HepG2 (cell line): ENCODE data around the gene ZCCHC3. TPM values are rescaled to one million over a fixed set of nuclear protein-coding genes. Genes with fewer than 3 reads are reported as not detected.

Source experiments
- CEBPZ ChIP-seq: IDR thresholded peaks from 2 replicates; pipeline ENCODE4 v1.6.1; 2012; ENCODE audit warnings: low read length, improper control_type of control experiment
- E2F5 ChIP-seq: sonication (generic); formaldehyde crosslinking; conservative IDR thresholded peaks from 2 replicates; pipeline ENCODE4 v1.4.0; 2020; ENCODE audit warnings: missing genetic modification reagents
- HDAC2 ChIP-seq: sonication (generic); formaldehyde crosslinking; IDR thresholded peaks from 2 replicates; pipeline ENCODE4 v1.4.0; 2020; ENCODE audit warnings: missing genetic modification reagents
- HINFP ChIP-seq: sonication (generic); formaldehyde crosslinking; IDR thresholded peaks from 2 replicates; pipeline ENCODE4 v1.4.0; 2020; ENCODE audit warnings: low read depth, mild to moderate bottlenecking, missing genetic modification reagents
- KLF15 ChIP-seq: sonication (generic); formaldehyde crosslinking; IDR thresholded peaks from 2 replicates; pipeline ENCODE4 v1.8.1; 2023; ENCODE audit warnings: borderline replicate concordance, mild to moderate bottlenecking, inconsistent platforms, missing genetic modification reagents, mixed read lengths
- MIXL1 ChIP-seq: IDR thresholded peaks from 2 replicates; pipeline ENCODE4 v1.6.1; 2016
- MZF1 ChIP-seq: sonication (generic); formaldehyde crosslinking; IDR thresholded peaks from 2 replicates; pipeline ENCODE4 v1.8.1; 2023; ENCODE audit warnings: mild to moderate bottlenecking, missing genetic modification reagents, borderline replicate concordance
- NR2F1 ChIP-seq, 2 experiments: fragments of 450-650 bp in 1 of 2; formaldehyde crosslinking in 1 of 2; IDR thresholded peaks; 2 replicates each; pipeline versions ENCODE4 v1.5.0 to v1.6.1; 2016 to 2020; ENCODE audit warnings: mild to moderate bottlenecking in 1 of 2, missing compliant biosample characterization in 1 of 2, missing genetic modification reagents in 1 of 2, moderate library complexity in 1 of 2
- PAWR ChIP-seq: sonication (generic); formaldehyde crosslinking; IDR thresholded peaks from 2 replicates; pipeline ENCODE4 v1.4.0; 2020; ENCODE audit warnings: missing genetic modification reagents, mild to moderate bottlenecking, borderline replicate concordance
- REL ChIP-seq: sonication (generic); formaldehyde crosslinking; conservative IDR thresholded peaks from 2 replicates; pipeline ENCODE4 v1.8.0; 2022; ENCODE audit warnings: mild to moderate bottlenecking, missing genetic modification reagents, moderate library complexity
- ZNF143 ChIP-seq: sonication (generic); formaldehyde crosslinking; IDR thresholded peaks from 2 replicates; pipeline ENCODE4 v1.4.0; 2020; ENCODE audit warnings: missing genetic modification reagents
- ZNF24 ChIP-seq: fragments of 450-650 bp; IDR thresholded peaks from 2 replicates; pipeline ENCODE4 v1.6.1; 2017; ENCODE audit warnings: antibody characterized with exemption, mild to moderate bottlenecking
- ZNF251 ChIP-seq: sonication (generic); formaldehyde crosslinking; IDR thresholded peaks from 2 replicates; pipeline ENCODE4 v1.9.0; 2021; ENCODE audit warnings: mild to moderate bottlenecking, missing genetic modification reagents
- ZNF253 ChIP-seq: sonication (generic); formaldehyde crosslinking; IDR thresholded peaks from 2 replicates; pipeline ENCODE4 v1.8.0; 2022; ENCODE audit warnings: mild to moderate bottlenecking, missing genetic modification reagents, borderline replicate concordance
- ZNF350 ChIP-seq: sonication (generic); formaldehyde crosslinking; IDR thresholded peaks from 2 replicates; pipeline ENCODE4 v1.4.0; 2020; ENCODE audit warnings: mild to moderate bottlenecking, low read depth, missing genetic modification reagents, borderline replicate concordance
- ZNF414 ChIP-seq: sonication (generic); formaldehyde crosslinking; IDR thresholded peaks from 2 replicates; pipeline ENCODE4 v1.5.0; 2020; ENCODE audit warnings: missing genetic modification reagents
- ZNF556 ChIP-seq: sonication (generic); formaldehyde crosslinking; IDR thresholded peaks from 2 replicates; pipeline ENCODE4 v1.4.0; 2020; ENCODE audit warnings: mild to moderate bottlenecking, missing genetic modification reagents, borderline replicate concordance
- ZNF674 ChIP-seq: sonication (generic); formaldehyde crosslinking; IDR thresholded peaks from 2 replicates; pipeline ENCODE4 v1.5.0; 2020; ENCODE audit warnings: low read depth, mild to moderate bottlenecking, missing genetic modification reagents
- ZNF704 ChIP-seq: sonication (generic); formaldehyde crosslinking; IDR thresholded peaks from 2 replicates; pipeline ENCODE4 v1.8.1; 2023; ENCODE audit warnings: mild to moderate bottlenecking, inconsistent platforms, moderate library complexity, missing genetic modification reagents, borderline replicate concordance
- ZNF879 ChIP-seq: sonication (generic); formaldehyde crosslinking; IDR thresholded peaks from 2 replicates; pipeline ENCODE4 v1.8.1; 2023; ENCODE audit warnings: missing genetic modification reagents
- polyA plus RNA-seq, 8 experiments: library from polyadenylated mRNA; depleted of rRNA in 3 of 8; stranded (reverse) in 7 of 8; unstranded in 1 of 8; fragments of >200 nt; fragmentation: Illumina TruSeq in 4 of 8; extraction: Trizol in 4 of 8; gene quantifications; 2 replicates each; pipeline versions ENCODE4 v1.2.1 to v1.2.3, GENCODE V29; 2011 to 2016; ENCODE audit warnings: low read depth in 4 of 8, missing spikeins in 1 of 8, mixed read lengths in 1 of 8; ENCODE audit not compliant: insufficient read depth in 1 of 8
- total RNA-seq, 5 experiments: library from RNA; depleted of rRNA; stranded (reverse); fragments of >200 nt; fragmentation: Illumina TruSeq; extraction: Trizol; gene quantifications; 2 replicates each; pipeline ENCODE4 v1.2.3, GENCODE V29; 2016; ENCODE audit warnings: low read depth in 1 of 5

The ZCCHC3 gene
- total and polyA plus RNA-seq, 2 of the 13 experiments (the other 11 are each of a cell fraction or from before 2014, with no cell fraction given), result 46.6 to 63.0 TPM

GRCh38 chr20:324177-325044 is 27.0 kb downstream of the ZCCHC3 start (continued):
- TF ChIP-seq KLF15 (CRISPR knock-in tag), result peak; percentile 96; the same call in 1 of the 2 replicates
- TF ChIP-seq ZNF350 (CRISPR knock-in tag), result peak; percentile 88
- TF ChIP-seq ZNF414 (CRISPR knock-in tag), result peak; percentile 99
- peak; percentile 94; the same call in 1 of the 2 replicates for TF ChIP-seq ZNF253
- no peak for TF ChIP-seq ZNF24
- TF ChIP-seq ZNF556 (CRISPR knock-in tag), result peak; percentile 93
- peak; percentile 98 for TF ChIP-seq REL
- TF ChIP-seq MZF1 (CRISPR knock-in tag), result no peak
- TF ChIP-seq ZNF251, result peak; percentile 87; the same call in 1 of the 2 replicates
- peak; percentile 91 for TF ChIP-seq MIXL1 (CRISPR knock-in tag)
- peak; percentile 66; the same call in 1 of the 2 replicates for TF ChIP-seq ZNF674
- no peak; a peak in 2 of 4 replicates for TF ChIP-seq NR2F1 (CRISPR knock-in tag; IDR thresholded peaks at IDR 0.05)
- TF ChIP-seq HINFP (CRISPR knock-in tag), result peak; percentile 93
- TF ChIP-seq CEBPZ, result no peak
- TF ChIP-seq ZNF879 (CRISPR knock-in tag), result peak; percentile 91
- TF ChIP-seq HDAC2 (CRISPR knock-in tag), result peak; percentile 93
- no peak for TF ChIP-seq PAWR (CRISPR knock-in tag)
- TF ChIP-seq ZNF704 (CRISPR knock-in tag), result peak; percentile 71; the same call in 1 of the 2 replicates
- TF ChIP-seq E2F5 (CRISPR knock-in tag), result peak; percentile 78
- TF ChIP-seq ZNF143 (CRISPR knock-in tag), result peak; percentile 52; the same call in 1 of the 2 replicates
